HepG2 (cell line): ENCODE results near the gene USP34. TPM values are rescaled to one million over a fixed set of nuclear protein-coding genes. Genes with fewer than 3 reads are reported as not detected.

ENCODE experiments used
- ATAC-seq: fragments of 200-7000 bp; cut with Tn5 transposase; 3 replicates; pipeline ENCODE4 v1.9.1; 2020; ENCODE audit warnings: mild to moderate bottlenecking, moderate library complexity
- BruUV-seq: library from RNA; stranded (reverse); fragments of 400-500 nt; replicated peaks from 2 replicates; lab custom pipeline; 2021; lab: Mats Ljungman, UMichigan
- CTCF ChIA-PET: fragments of 300-600 bp; formaldehyde crosslinking; extraction: SDS; loops from one replicate; lab custom pipeline; 2021; ENCODE audit warnings: low total read pairs, inconsistent platforms, low intra/inter-chr PET ratio; lab: Yijun Ruan, JAX
- POLR2A ChIA-PET: fragments of 350-600 bp; sonication (Branson Sonifier 250); formaldehyde crosslinking; loops from one replicate; lab custom pipeline; 2020; ENCODE audit warnings: antibody characterized with exemption, inconsistent platforms; lab: Yijun Ruan, JAX
- DNase-seq: peaks from one replicate; pipeline ENCODE4 v3.0.0-alpha.2; 2015; ENCODE audit warnings: low spot score
- FAIRE-seq: peaks from 3 replicates; lab custom pipeline; 2011; peaks lifted over from hg19 to GRCh38; lab: Jason Lieb, UNC
- H2AFZ ChIP-seq: one replicate; pipeline ENCODE4 v1.6.1; 2011; ENCODE audit warnings: low read length, inconsistent platforms
- H3K27ac ChIP-seq: fragments of 300-600 bp; 3 replicates; pipeline ENCODE4 v1.8.0; 2011; ENCODE audit warnings: mixed run types, mild to moderate bottlenecking, mixed read lengths, low read length, inconsistent platforms; ENCODE audit not compliant: insufficient read depth; ENCODE audit errors: extremely low read length
- H3K27me3 ChIP-seq, 2 experiments: fragments of 200-600 bp in 1 of 2; 2 replicates in 1 of 2; 3 replicates in 1 of 2; pipeline versions ENCODE4 v1.6.0 to v1.8.0; 2011; ENCODE audit warnings: low read length in 2 of 2, mild to moderate bottlenecking in 2 of 2, moderate library complexity in 2 of 2, inconsistent platforms in 1 of 2; ENCODE audit not compliant: insufficient read depth in 2 of 2, control insufficient read depth in 1 of 2
- H3K36me3 ChIP-seq, 2 experiments: fragments of 200-600 bp in 1 of 2; replicated peaks in 1 of 2; 2 replicates in 1 of 2; 3 replicates in 1 of 2; pipeline versions ENCODE4 v1.5.1 to v1.8.0; 2011; ENCODE audit warnings: low read length in 2 of 2, inconsistent platforms in 1 of 2; ENCODE audit not compliant: insufficient read depth in 2 of 2, control insufficient read depth in 1 of 2
- H3K4me1 ChIP-seq: 2 replicates; pipeline ENCODE4 v1.5.1; 2012; ENCODE audit warnings: low read length, inconsistent platforms; ENCODE audit not compliant: insufficient read depth
- H3K4me2 ChIP-seq: 2 replicates; pipeline ENCODE4 v1.6.0; 2011; ENCODE audit warnings: low read depth, low read length, inconsistent platforms
- H3K4me3 ChIP-seq, 3 experiments: fragments of 200-600 bp in 1 of 3; sonication (generic), shearing (Covaris generic) in 1 of 3; replicated peaks in 1 of 3; 2 replicates each; pipeline ENCODE4 v1.5.1; 2011 to 2016; ENCODE audit warnings: low read length in 3 of 3, inconsistent platforms in 2 of 3, low read depth in 2 of 3, mild to moderate bottlenecking in 2 of 3, control low read depth in 1 of 3, mixed read lengths in 1 of 3; ENCODE audit not compliant: insufficient read depth in 1 of 3
- H3K79me2 ChIP-seq: one replicate; pipeline ENCODE4 v1.6.1; 2011; ENCODE audit warnings: low read length, inconsistent platforms; ENCODE audit not compliant: insufficient read depth
- H3K9ac ChIP-seq: 2 replicates; pipeline ENCODE4 v1.6.0; 2011; ENCODE audit warnings: mild to moderate bottlenecking, low read depth, low read length, inconsistent platforms; ENCODE audit not compliant: insufficient read depth
- H3K9me3 ChIP-seq: 2 replicates; pipeline ENCODE4 v1.5.1; 2012; ENCODE audit warnings: mild to moderate bottlenecking, low read length
- H4K20me1 ChIP-seq: 2 replicates; pipeline ENCODE4 v1.6.0; 2011; ENCODE audit warnings: inconsistent platforms, mild to moderate bottlenecking, low read length, moderate library complexity; ENCODE audit not compliant: insufficient read depth
- ARID2 ChIP-seq: sonication (generic); formaldehyde crosslinking; IDR thresholded peaks from 2 replicates; pipeline ENCODE4 v1.8.1; 2022; ENCODE audit warnings: mild to moderate bottlenecking, missing genetic modification reagents, borderline replicate concordance
- ARID3A ChIP-seq: IDR thresholded peaks from 2 replicates; pipeline ENCODE4 v1.6.1; 2012; ENCODE audit warnings: low read depth, low read length, improper control_type of control experiment
- FOXJ3 ChIP-seq: sonication (generic); formaldehyde crosslinking; IDR thresholded peaks from 2 replicates; pipeline ENCODE4 v1.4.0; 2020; ENCODE audit warnings: missing genetic modification reagents, mild to moderate bottlenecking, borderline replicate concordance
- GABPA ChIP-seq, 2 experiments: IDR thresholded peaks; 2 replicates each; pipeline ENCODE4 v1.6.1; 2011 to 2016; ENCODE audit warnings: low read depth in 2 of 2, low read length in 1 of 2, missing biosample characterization in 1 of 2, missing genetic modification characterization in 1 of 2
- GMEB1 ChIP-seq: sonication (generic); formaldehyde crosslinking; IDR thresholded peaks from 2 replicates; pipeline ENCODE4 v1.5.1; 2020; ENCODE audit warnings: missing genetic modification reagents, mild to moderate bottlenecking, borderline replicate concordance
- IRF9 ChIP-seq: sonication (generic); formaldehyde crosslinking; IDR thresholded peaks from 2 replicates; pipeline ENCODE4 v1.8.0; 2022; ENCODE audit warnings: missing genetic modification reagents, mild to moderate bottlenecking, borderline replicate concordance
- LCORL ChIP-seq, 2 experiments: fragments of 450-650 bp in 1 of 2; sonication (generic) in 1 of 2; formaldehyde crosslinking in 1 of 2; IDR thresholded peaks; 2 replicates each; pipeline versions ENCODE4 v1.5.0 to v1.6.1; 2017 to 2020; ENCODE audit warnings: antibody characterized with exemption in 1 of 2, missing genetic modification reagents in 1 of 2
- NFRKB ChIP-seq: fragments of 450-650 bp; IDR thresholded peaks from 2 replicates; pipeline ENCODE4 v1.6.1; 2017
- PCBP2 ChIP-seq: fragments of 200-400 bp; formaldehyde crosslinking; optimal IDR thresholded peaks from 2 replicates; pipeline ENCODE3; 2018; ENCODE audit warnings: low read length, low read depth; ENCODE audit not compliant: poor library complexity, severe bottlenecking
- RXRB ChIP-seq: IDR thresholded peaks from 2 replicates; pipeline ENCODE4 v1.6.1; 2016; ENCODE audit warnings: borderline replicate concordance, missing genetic modification reagents, missing compliant biosample characterization
- ZBTB21 ChIP-seq: sonication (generic); formaldehyde crosslinking; IDR thresholded peaks from 2 replicates; pipeline ENCODE4 v1.4.0; 2020; ENCODE audit warnings: missing genetic modification reagents
- ZBTB8A ChIP-seq: sonication (generic); formaldehyde crosslinking; IDR thresholded peaks from 2 replicates; pipeline ENCODE4 v1.4.0; 2020; ENCODE audit warnings: mild to moderate bottlenecking, low read depth, missing genetic modification reagents, borderline replicate concordance
- ZC3H13 ChIP-seq: sonication (generic); formaldehyde crosslinking; IDR thresholded peaks from 2 replicates; pipeline ENCODE4 v1.8.1; 2023; ENCODE audit warnings: mild to moderate bottlenecking, missing genetic modification reagents, moderate library complexity
- ZFX ChIP-seq: sonication (generic); formaldehyde crosslinking; IDR thresholded peaks from 2 replicates; pipeline ENCODE4 v1.4.0; 2020; ENCODE audit warnings: mild to moderate bottlenecking, low read depth, missing genetic modification reagents, moderate library complexity
- ZGPAT ChIP-seq: IDR thresholded peaks from 2 replicates; pipeline ENCODE4 v1.6.1; 2016; ENCODE audit warnings: mild to moderate bottlenecking
- ZNF724P ChIP-seq: sonication (generic); formaldehyde crosslinking; IDR thresholded peaks from 2 replicates; pipeline ENCODE4 v1.8.0; 2022; ENCODE audit warnings: missing genetic modification reagents, borderline replicate concordance
- WGBS: methylation state at CpG from one replicate; pipeline ENCODE4 v1.1.6; 2017; ENCODE audit warnings: low lambda C conversion rate; 5-methylcytosine and 5-hydroxymethylcytosine counted together
- in situ Hi-C: cut with HindIII; loops from 2 replicates; pipeline ENCODE4 v1.10.0; 2017; ENCODE audit warnings: low pct_unique_long_range_greater_than_20kb; ENCODE audit not compliant: extremely low pct_ligation_motif_present
- intact Hi-C: fragments of 100-400 bp; cut with micrococcal nuclease; formaldehyde crosslinking; loops from one replicate; pipeline ENCODE4 v1.10.0; 2022; ENCODE audit not compliant: unreplicated experiment
- polyA plus RNA-seq, 8 experiments: library from polyadenylated mRNA; depleted of rRNA in 3 of 8; stranded (reverse) in 7 of 8; unstranded in 1 of 8; fragments of >200 nt; fragmentation: Illumina TruSeq in 4 of 8; extraction: Trizol in 4 of 8; gene quantifications; 2 replicates each; pipeline versions ENCODE4 v1.2.1 to v1.2.3, GENCODE V29; 2011 to 2016; ENCODE audit warnings: low read depth in 4 of 8, missing spikeins in 1 of 8, mixed read lengths in 1 of 8; ENCODE audit not compliant: insufficient read depth in 1 of 8
- total RNA-seq, 5 experiments: library from RNA; depleted of rRNA; stranded (reverse); fragments of >200 nt; fragmentation: Illumina TruSeq; extraction: Trizol; gene quantifications; 2 replicates each; pipeline ENCODE4 v1.2.3, GENCODE V29; 2016; ENCODE audit warnings: low read depth in 1 of 5

The USP34 gene
- total and polyA plus RNA-seq, 2 of the 13 experiments (the other 11 are each of a cell fraction or from before 2014, with no cell fraction given) = 99.2 to 100 TPM

GRCh38 chr2:61241266-61241665 is 229.6 kb downstream of the USP34 start (continued):
- TF ChIP-seq ARID3A (no peak), IRF9 (CRISPR knock-in tag) (no peak), ZNF724P (CRISPR knock-in tag) (no peak), RXRB (CRISPR knock-in tag) (no peak), NFRKB (no peak), ZBTB8A (CRISPR knock-in tag) (no peak)

- Histone ChIP-seq H2AFZ (no peak overlapping the region), H3K9me3 (no peaks in the 10 kb centered on the region), H3K79me2 (no peaks in the 10 kb centered on the region), H3K4me2 (no peak overlapping the region), H4K20me1 (no peaks in the 10 kb centered on the region), H3K27ac (no peak overlapping the region), H3K27me3 (no peaks in the 10 kb centered on the region), H3K4me3 (no peak overlapping the region), H3K4me1 (no peaks in the 10 kb centered on the region), H3K9ac (no peak overlapping the region), H3K36me3 (peaks cover 16 to 53% of the 10 kb centered on the region in 2 experiments; a peak in 4 of 5 replicates)
- DNase-seq (no peak), FAIRE-seq (no peak), ATAC-seq (no peak)
- ChIA-PET CTCF (no interaction called here), POLR2A (no interaction called here)
- intact Hi-C loops = no loop called here
- no TSS peak for BruUV-seq
- in situ Hi-C loops = no loop called here
- WGBS = 98% methylated on average over 1 of the region's 1 CpG
- no peak for TF ChIP-seq ZGPAT (CRISPR knock-in tag)
- no peak for TF ChIP-seq GMEB1
- TF ChIP-seq ZFX (CRISPR knock-in tag) = no peak
- no peak for TF ChIP-seq ARID2 (CRISPR knock-in tag)
- no peak for TF ChIP-seq ZC3H13 (CRISPR knock-in tag)
- no peak for TF ChIP-seq PCBP2
- no peak for TF ChIP-seq GABPA (IDR thresholded peaks at IDR 0.05; ENCODE audit: low read depth, low read length)
- TF ChIP-seq GABPA (CRISPR knock-in tag; IDR thresholded peaks at IDR 0.05; ENCODE audit: low read depth) = no peak
- no peak for TF ChIP-seq LCORL (IDR thresholded peaks at IDR 0.05)
- no peak for TF ChIP-seq LCORL (CRISPR knock-in tag; IDR thresholded peaks at IDR 0.05)
- no peak for TF ChIP-seq FOXJ3
- no peak for TF ChIP-seq ZBTB21
Measured at GRCh38 chr2:61238219-61239012, 232.5 kb downstream of the USP34 start.
